Mesothelial cell of epicardium (in vitro differentiated cells): ENCODE results near the gene POU2F1. TPM values are rescaled to one million over a fixed set of nuclear protein-coding genes. Genes with fewer than 3 reads are reported as not detected.

ENCODE experiments used
- DNase-seq, 2 experiments: peaks; one replicate each; pipeline ENCODE4 v3.0.0; 2021; ENCODE audit warnings: low spot score in 2 of 2; ENCODE audit not compliant: unreplicated experiment in 2 of 2
- H3K27ac Mint-ChIP-seq: 2 replicates; pipeline ENCODE4 v1.8.0; 2021; ENCODE audit warnings: mixed read lengths
- H3K27me3 Mint-ChIP-seq: 2 replicates; pipeline ENCODE4 v1.8.0; 2021; ENCODE audit warnings: low read depth, mixed read lengths
- H3K36me3 Mint-ChIP-seq: 2 replicates; pipeline ENCODE4 v1.8.0; 2021; ENCODE audit warnings: mixed read lengths
- H3K4me1 Mint-ChIP-seq: 2 replicates; pipeline ENCODE4 v1.8.0; 2021; ENCODE audit warnings: mixed read lengths
- H3K4me3 Mint-ChIP-seq: 2 replicates; pipeline ENCODE4 v1.8.0; 2021; ENCODE audit warnings: mild to moderate bottlenecking, moderate library complexity, mixed read lengths
- H3K9me3 Mint-ChIP-seq: 2 replicates; pipeline ENCODE4 v1.8.0; 2021; ENCODE audit warnings: mixed read lengths
- CTCF ChIP-seq: fragments of 200-600 bp; sonication (generic); IDR thresholded peaks from one replicate; pipeline ENCODE4 v1.5.0; 2021; ENCODE audit warnings: antibody characterized with exemption; ENCODE audit not compliant: unreplicated experiment
- total RNA-seq: library from RNA; stranded (reverse); gene quantifications from 3 replicates; pipeline ENCODE4 v1.2.1, GENCODE V29; 2021

The POU2F1 gene
- total RNA-seq, 1 donor from 2014 or later = 32.8 TPM

- H3K27me3 Mint-ChIP-seq = peaks cover 6% of the 10 kb centered on the region
- H3K9me3 Mint-ChIP-seq = no peaks in the 10 kb centered on the region
- no peaks in the 10 kb centered on the region for H3K36me3 Mint-ChIP-seq
- H3K27ac Mint-ChIP-seq = no peak overlapping the region
- TF ChIP-seq CTCF = no peak
- DNase-seq = no peak
- no peak overlapping the region for H3K4me3 Mint-ChIP-seq
- peaks cover 18% of the 10 kb centered on the region for H3K4me1 Mint-ChIP-seq
These were observed 242.4 kb downstream of the POU2F1 start for GRCh38 chr1:167463080-167463479.

- no peak overlapping the region for H3K4me3 Mint-ChIP-seq
- TF ChIP-seq CTCF = no peak
- peaks cover 5% of the 10 kb centered on the region for H3K27me3 Mint-ChIP-seq
- no peak for DNase-seq
- no peaks in the 10 kb centered on the region for H3K36me3 Mint-ChIP-seq
- no peaks in the 10 kb centered on the region for H3K9me3 Mint-ChIP-seq
- H3K4me1 Mint-ChIP-seq = peaks cover 25% of the 10 kb centered on the region
- no peak overlapping the region for H3K27ac Mint-ChIP-seq
These were observed 243.3 kb downstream of the POU2F1 start for GRCh38 chr1:167463875-167464575.

- TF ChIP-seq CTCF = no peak
- Mint-ChIP-seq H3K4me3 (no peak overlapping the region), H3K27ac (no peak overlapping the region), H3K4me1 (peaks cover 25% of the 10 kb centered on the region), H3K36me3 (no peaks in the 10 kb centered on the region), H3K9me3 (no peaks in the 10 kb centered on the region), H3K27me3 (peaks cover 5% of the 10 kb centered on the region)
- DNase-seq = no peak
These were observed 244.3 kb downstream of the POU2F1 start for GRCh38 chr1:167465018-167465417.

- Mint-ChIP-seq H3K27ac (no peak overlapping the region), H3K27me3 (peaks cover 5% of the 10 kb centered on the region), H3K4me3 (no peak overlapping the region), H3K36me3 (no peaks in the 10 kb centered on the region), H3K9me3 (no peaks in the 10 kb centered on the region), H3K4me1 (peaks cover 25% of the 10 kb centered on the region)
- DNase-seq = no peak
- no peak for TF ChIP-seq CTCF
These were observed 245.1 kb downstream of the POU2F1 start for GRCh38 chr1:167465743-167466142.

- Mint-ChIP-seq H3K9me3 (no peaks in the 10 kb centered on the region), H3K36me3 (no peaks in the 10 kb centered on the region), H3K4me1 (peaks cover 25% of the 10 kb centered on the region), H3K4me3 (no peak overlapping the region), H3K27me3 (peaks cover 5% of the 10 kb centered on the region), H3K27ac (no peak overlapping the region)
- no peak for TF ChIP-seq CTCF
- DNase-seq = no peak
These were observed 246.5 kb downstream of the POU2F1 start for GRCh38 chr1:167467126-167467710.
